ENCODE data around the gene FOSB. TPM values are rescaled to one million over a fixed set of nuclear protein-coding genes. Genes with fewer than 3 reads are reported as not detected.
"Not testable (repeated sequence)": the region's sequence is repeated elsewhere in the genome, so short reads cannot be mapped to it uniquely, and the experiment has no call there.

FOSB gene
- total RNA-seq, 1 donor from 2014 or later: 3.6 TPM

- peaks cover 27% of the 10 kb centered on the region for H3K4me1 ChIP-seq
- TF ChIP-seq, protein P1, sequence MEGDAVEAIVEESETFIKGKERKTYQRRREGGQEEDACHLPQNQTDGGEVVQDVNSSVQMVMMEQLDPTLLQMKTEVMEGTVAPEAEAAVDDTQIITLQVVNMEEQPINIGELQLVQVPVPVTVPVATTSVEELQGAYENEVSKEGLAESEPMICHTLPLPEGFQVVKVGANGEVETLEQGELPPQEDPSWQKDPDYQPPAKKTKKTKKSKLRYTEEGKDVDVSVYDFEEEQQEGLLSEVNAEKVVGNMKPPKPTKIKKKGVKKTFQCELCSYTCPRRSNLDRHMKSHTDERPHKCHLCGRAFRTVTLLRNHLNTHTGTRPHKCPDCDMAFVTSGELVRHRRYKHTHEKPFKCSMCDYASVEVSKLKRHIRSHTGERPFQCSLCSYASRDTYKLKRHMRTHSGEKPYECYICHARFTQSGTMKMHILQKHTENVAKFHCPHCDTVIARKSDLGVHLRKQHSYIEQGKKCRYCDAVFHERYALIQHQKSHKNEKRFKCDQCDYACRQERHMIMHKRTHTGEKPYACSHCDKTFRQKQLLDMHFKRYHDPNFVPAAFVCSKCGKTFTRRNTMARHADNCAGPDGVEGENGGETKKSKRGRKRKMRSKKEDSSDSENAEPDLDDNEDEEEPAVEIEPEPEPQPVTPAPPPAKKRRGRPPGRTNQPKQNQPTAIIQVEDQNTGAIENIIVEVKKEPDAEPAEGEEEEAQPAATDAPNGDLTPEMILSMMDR (IDR thresholded peaks at IDR 0.05): no peak
Observed at GRCh38 chr19:45507872-45508416, 40.1 kb downstream of the FOSB start.

DNA sequence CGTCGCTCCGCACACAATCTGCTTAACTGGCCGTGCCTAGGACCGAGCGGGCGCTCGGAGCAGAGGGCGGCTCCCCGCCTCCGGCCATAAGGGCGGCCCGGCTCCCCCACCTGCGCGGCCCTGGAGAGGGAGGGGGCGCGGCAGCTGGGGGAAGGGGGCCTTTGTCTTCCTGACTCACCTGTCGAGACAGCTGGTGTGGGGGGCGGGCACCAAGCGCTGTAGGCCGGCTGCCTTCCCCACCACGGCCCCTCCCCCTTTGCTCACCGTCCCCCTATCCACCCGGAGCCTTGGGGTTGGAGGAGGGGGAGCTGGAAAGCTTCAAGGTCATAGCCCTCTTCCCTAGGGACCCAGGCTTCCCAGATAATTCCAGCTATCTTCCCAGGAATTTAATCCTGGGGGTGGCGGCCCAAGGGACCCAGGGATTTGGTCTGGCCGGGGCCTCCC is 40.6 kb downstream of the FOSB start:
- peak; percentile 1 for ATAC-seq
- H3K27me3 ChIP-seq: no peaks in the 10 kb centered on the region
- peak overlapping the region; percentile 99 for H3K4me3 ChIP-seq
- intact Hi-C loops (cut with DNase I): no loop called here
- peaks cover 27% of the 10 kb centered on the region for H3K4me1 ChIP-seq
- no peaks in the 10 kb centered on the region for H3K36me3 ChIP-seq
- H3K27ac ChIP-seq: peak overlapping the region; percentile 82
- H3K9me3 ChIP-seq: no peaks in the 10 kb centered on the region
- TF ChIP-seq, protein P1 (IDR thresholded peaks at IDR 0.05): no peak
- DNase-seq: peak; percentile 78

More at GRCh38 chr19:45507872-45508416, 40.1 kb downstream of the FOSB start:
- Histone ChIP-seq H3K27ac (peak overlapping the region; percentile 82), H3K36me3 (no peaks in the 10 kb centered on the region), H3K9me3 (no peaks in the 10 kb centered on the region), H3K27me3 (no peaks in the 10 kb centered on the region), H3K4me3 (peak overlapping the region; percentile 99)
- ATAC-seq: no peak
- intact Hi-C loops (cut with DNase I): no loop called here
- no peak for DNase-seq

DNA sequence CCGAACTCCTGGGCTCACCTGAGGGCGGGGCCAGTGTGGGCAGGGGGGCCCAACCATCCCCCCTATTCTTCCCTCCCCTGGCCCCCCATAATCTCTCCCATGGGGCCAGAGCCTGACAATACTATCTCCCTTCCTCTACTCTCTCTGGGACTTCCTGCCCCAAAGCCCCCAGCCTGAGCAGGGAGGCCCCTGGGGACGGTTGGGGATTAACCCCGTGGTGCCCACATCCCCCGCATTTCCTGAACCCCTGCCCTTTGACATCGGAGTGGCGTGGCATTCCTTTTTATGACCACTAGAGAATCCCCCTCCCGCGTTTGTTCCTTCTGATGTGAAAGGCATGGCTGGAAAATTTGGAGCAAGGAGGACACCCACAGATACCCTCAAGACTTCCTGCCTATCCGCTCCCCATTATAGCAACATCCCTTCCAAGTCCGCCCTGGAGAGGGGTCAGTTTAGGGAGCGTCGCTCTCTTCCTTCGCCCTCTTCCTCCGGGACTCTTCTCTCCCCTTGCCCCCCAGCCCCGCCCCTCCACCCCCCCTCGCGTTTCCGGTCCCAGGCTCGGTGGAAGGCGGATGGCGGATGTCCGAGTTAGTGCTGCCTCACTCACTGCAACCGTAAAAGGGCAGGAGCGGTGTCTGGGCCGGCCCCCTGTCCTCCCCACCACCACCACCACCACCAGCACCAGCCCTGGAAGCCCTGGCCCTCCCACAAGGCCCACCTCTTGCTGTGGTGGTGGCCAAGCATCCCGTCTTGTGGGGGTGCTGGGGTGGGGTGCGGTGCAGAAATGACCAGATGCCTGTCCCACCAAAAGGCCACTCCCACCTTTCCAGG is 41.3 kb downstream of the FOSB start:
- DNase-seq (peak; percentile 84), ATAC-seq (peak; percentile 55)
- peak overlapping the region; percentile 99 for H3K4me3 ChIP-seq
- H3K27me3 ChIP-seq: no peaks in the 10 kb centered on the region
- H3K36me3 ChIP-seq: no peaks in the 10 kb centered on the region
- peak overlapping the region; percentile 82 for H3K27ac ChIP-seq
- H3K4me1 ChIP-seq: peaks cover 31% of the 10 kb centered on the region
- TF ChIP-seq, protein P1 (IDR thresholded peaks at IDR 0.05): no peak
- H3K9me3 ChIP-seq: no peaks in the 10 kb centered on the region
- intact Hi-C loops (cut with DNase I): no loop called here

GRCh38 chr19:45509692-45510015 is 41.9 kb downstream of the FOSB start:
- Histone ChIP-seq H3K9me3 (no peaks in the 10 kb centered on the region), H3K4me3 (peak overlapping the region; percentile 99), H3K36me3 (no peaks in the 10 kb centered on the region), H3K27me3 (no peaks in the 10 kb centered on the region), H3K4me1 (peaks cover 37% of the 10 kb centered on the region), H3K27ac (peak overlapping the region; percentile 82)
- TF ChIP-seq, protein P1 (IDR thresholded peaks at IDR 0.05): no peak
- ATAC-seq (no peak), DNase-seq (no peak)
- intact Hi-C loops (cut with DNase I): no loop called here

GRCh38 chr19:45510352-45510751 is 42.6 kb downstream of the FOSB start:
- H3K27me3 ChIP-seq; DNase-seq; ATAC-seq; H3K4me3 ChIP-seq; H3K36me3 ChIP-seq; intact Hi-C loops (cut with DNase I); H3K9me3 ChIP-seq: not testable (repeated sequence)
- H3K27ac ChIP-seq: peak overlapping the region; percentile 82
- peaks cover 44% of the 10 kb centered on the region for H3K4me1 ChIP-seq

- H3K36me3 ChIP-seq: no peaks in the 10 kb centered on the region
- ATAC-seq (no peak), DNase-seq (no peak)
- no peak overlapping the region for H3K27ac ChIP-seq
- H3K4me3 ChIP-seq: no peak overlapping the region
- H3K27me3 ChIP-seq: no peaks in the 10 kb centered on the region
- TF ChIP-seq, protein P1 (IDR thresholded peaks at IDR 0.05): no peak
- H3K9me3 ChIP-seq: no peaks in the 10 kb centered on the region
- H3K4me1 ChIP-seq: peaks cover 50% of the 10 kb centered on the region
- intact Hi-C loops (cut with DNase I): no loop called here
Observed at GRCh38 chr19:45511074-45511473, 43.3 kb downstream of the FOSB start.
